Mesenchymal stem cell (in vitro differentiated cells and primary cell): Measurements from ENCODE around the gene COL24A1.

Experiments
- DNase-seq: peaks from one replicate; pipeline ENCODE4 v3.0.0-alpha.2; 2013
- H2AFZ ChIP-seq: one replicate; pipeline ENCODE4 v1.6.1; 2013; ENCODE audit warnings: low read depth, mild to moderate bottlenecking, control low read depth, inconsistent platforms, low read length, moderate library complexity
- H2AK5ac ChIP-seq: 2 replicates; pipeline ENCODE4 v1.6.1; 2013; ENCODE audit warnings: low read length, moderate library complexity, mild to moderate bottlenecking, inconsistent platforms; ENCODE audit not compliant: severe bottlenecking
- H2BK120ac ChIP-seq: one replicate; pipeline ENCODE4 v1.6.1; 2013; ENCODE audit warnings: low read depth, mild to moderate bottlenecking, inconsistent platforms, low read length, moderate library complexity
- H2BK12ac ChIP-seq, 2 experiments: one replicate each; pipeline ENCODE4 v1.6.1; 2013; ENCODE audit warnings: inconsistent platforms in 2 of 2, low read length in 2 of 2, mild to moderate bottlenecking in 2 of 2, moderate library complexity in 2 of 2, control low read depth in 1 of 2
- H2BK15ac ChIP-seq: one replicate; pipeline ENCODE4 v1.6.1; 2013; ENCODE audit warnings: mild to moderate bottlenecking, low read depth, inconsistent platforms; ENCODE audit not compliant: poor library complexity, severe bottlenecking
- H2BK5ac ChIP-seq: 2 replicates; pipeline ENCODE4 v1.6.1; 2013; ENCODE audit warnings: low read depth, mild to moderate bottlenecking, low read length, control low read depth, inconsistent platforms; ENCODE audit not compliant: poor library complexity, severe bottlenecking
- H3K14ac ChIP-seq, 2 experiments: one replicate each; pipeline ENCODE4 v1.6.1; 2013; ENCODE audit warnings: inconsistent platforms in 2 of 2, low read length in 2 of 2, control low read depth in 1 of 2, mild to moderate bottlenecking in 1 of 2, moderate library complexity in 1 of 2
- H3K18ac ChIP-seq, 2 experiments: one replicate each; pipeline ENCODE4 v1.6.1; 2013; ENCODE audit warnings: inconsistent platforms in 2 of 2, low read length in 2 of 2, control low read depth in 1 of 2, low read depth in 1 of 2, mild to moderate bottlenecking in 1 of 2
- H3K23ac ChIP-seq, 2 experiments: one replicate each; pipeline ENCODE4 v1.6.1; 2013; ENCODE audit warnings: inconsistent platforms in 2 of 2, low read length in 2 of 2, mild to moderate bottlenecking in 2 of 2, moderate library complexity in 2 of 2, control low read depth in 1 of 2
- H3K27ac ChIP-seq: 2 replicates; pipeline ENCODE4 v1.5.1; 2013; ENCODE audit warnings: mild to moderate bottlenecking, moderate library complexity, low read length, control low read depth, inconsistent platforms; ENCODE audit not compliant: poor library complexity, severe bottlenecking
- H3K27me3 ChIP-seq, 2 experiments: 2 replicates each; pipeline versions ENCODE4 v1.6.1 to v1.7.0; 2013; ENCODE audit warnings: low read length in 2 of 2, mild to moderate bottlenecking in 2 of 2, moderate library complexity in 2 of 2, control low read depth in 1 of 2, inconsistent platforms in 1 of 2; ENCODE audit not compliant: control insufficient read depth in 1 of 2, insufficient read depth in 1 of 2
- H3K36me3 ChIP-seq, 2 experiments: 2 replicates each; pipeline versions ENCODE4 v1.6.1 to v1.7.0; 2013; ENCODE audit warnings: low read length in 2 of 2, control low read depth in 1 of 2, inconsistent platforms in 1 of 2, low read depth in 1 of 2, mild to moderate bottlenecking in 1 of 2; ENCODE audit not compliant: insufficient read depth in 2 of 2, control insufficient read depth in 1 of 2
- H3K4ac ChIP-seq, 2 experiments: one replicate each; pipeline ENCODE4 v1.6.1; 2013; ENCODE audit warnings: inconsistent platforms in 2 of 2, low read length in 2 of 2, mild to moderate bottlenecking in 2 of 2, moderate library complexity in 2 of 2, control low read depth in 1 of 2, low read depth in 1 of 2
- H3K4me1 ChIP-seq: 2 replicates; pipeline ENCODE4 v1.6.1; 2013; ENCODE audit warnings: low read depth, low read length, control low read depth; ENCODE audit not compliant: control insufficient read depth, insufficient read depth
- H3K4me2 ChIP-seq: 2 replicates; pipeline ENCODE4 v1.6.1; 2013; ENCODE audit warnings: low read length, mild to moderate bottlenecking, inconsistent platforms; ENCODE audit not compliant: poor library complexity, severe bottlenecking
- H3K4me3 ChIP-seq, 2 experiments: 2 replicates each; pipeline versions ENCODE4 v1.5.1 to v1.7.0; 2013; ENCODE audit warnings: low read length in 2 of 2, mild to moderate bottlenecking in 2 of 2, control low read depth in 1 of 2, low read depth in 1 of 2; ENCODE audit not compliant: insufficient read depth in 1 of 2
- H3K79me1 ChIP-seq: replicated peaks from 2 replicates; pipeline ENCODE4 v1.6.1; 2013; ENCODE audit warnings: mild to moderate bottlenecking, control low read depth, low read length, inconsistent platforms; ENCODE audit not compliant: poor library complexity, severe bottlenecking
- H3K9ac ChIP-seq: 2 replicates; pipeline ENCODE4 v1.7.0; 2013; ENCODE audit warnings: mild to moderate bottlenecking, low read length, moderate library complexity
- H3K9me3 ChIP-seq: 2 replicates; pipeline ENCODE4 v1.7.0; 2013; ENCODE audit warnings: mild to moderate bottlenecking, low read length; ENCODE audit not compliant: control insufficient read depth
- H4K8ac ChIP-seq: one replicate; pipeline ENCODE4 v1.6.1; 2013; ENCODE audit warnings: inconsistent platforms, mild to moderate bottlenecking, low read length, moderate library complexity
- H4K91ac ChIP-seq: one replicate; pipeline ENCODE4 v1.6.1; 2013; ENCODE audit warnings: mild to moderate bottlenecking, low read length, inconsistent platforms
- WGBS: methylation state at CpG from one replicate; pipeline ENCODE4 v1.1.7; 2013; ENCODE audit warnings: mixed read lengths; 5-methylcytosine and 5-hydroxymethylcytosine counted together

Gene COL24A1

DNA sequence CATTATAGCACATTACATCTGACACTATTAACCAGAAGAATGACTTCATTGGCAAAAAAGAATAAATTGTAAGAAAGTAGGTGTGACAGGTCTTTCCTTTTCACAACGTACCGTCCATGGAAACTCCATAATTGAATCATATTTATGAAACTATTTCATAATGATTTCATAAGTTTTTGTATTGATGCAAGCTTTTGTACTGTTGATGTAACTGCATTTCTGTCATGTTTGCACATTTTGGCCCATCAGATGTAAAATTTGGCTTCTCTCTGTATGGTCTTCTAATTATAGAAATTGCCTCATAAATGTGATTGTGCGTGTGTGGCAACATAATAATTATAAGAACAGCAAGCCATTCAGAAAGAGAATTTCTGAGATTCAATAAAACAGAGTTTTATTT lies 267.7 kb downstream of the COL24A1 start:
- no peak overlapping the region for H4K8ac ChIP-seq
- H3K14ac ChIP-seq: no peak overlapping the region
- no peak for DNase-seq
- no peak overlapping the region for H2AFZ ChIP-seq
- no peaks in the 10 kb centered on the region for H3K36me3 ChIP-seq
- H3K4me3 ChIP-seq: no peak overlapping the region
- no peak overlapping the region for H2BK5ac ChIP-seq
- H3K9ac ChIP-seq: no peak overlapping the region
- no peak overlapping the region for H2BK15ac ChIP-seq
- no peak overlapping the region for H3K23ac ChIP-seq
- H3K27ac ChIP-seq: no peak overlapping the region
- H3K4me2 ChIP-seq: no peak overlapping the region
- H2BK120ac ChIP-seq: no peak overlapping the region
- H3K4ac ChIP-seq: no peak overlapping the region
- no peak overlapping the region for H2BK12ac ChIP-seq
- H3K27me3 ChIP-seq: no peaks in the 10 kb centered on the region
- whole genome bisulfite sequencing: no CpG with 5 or more reads among the region's 3 CpGs
- H3K9me3 ChIP-seq: no peaks in the 10 kb centered on the region
- no peaks in the 10 kb centered on the region for H3K79me1 ChIP-seq
- H4K91ac ChIP-seq: no peak overlapping the region
- no peak overlapping the region for H3K18ac ChIP-seq
- no peaks in the 10 kb centered on the region for H3K4me1 ChIP-seq
- H2AK5ac ChIP-seq: no peak overlapping the region

DNA sequence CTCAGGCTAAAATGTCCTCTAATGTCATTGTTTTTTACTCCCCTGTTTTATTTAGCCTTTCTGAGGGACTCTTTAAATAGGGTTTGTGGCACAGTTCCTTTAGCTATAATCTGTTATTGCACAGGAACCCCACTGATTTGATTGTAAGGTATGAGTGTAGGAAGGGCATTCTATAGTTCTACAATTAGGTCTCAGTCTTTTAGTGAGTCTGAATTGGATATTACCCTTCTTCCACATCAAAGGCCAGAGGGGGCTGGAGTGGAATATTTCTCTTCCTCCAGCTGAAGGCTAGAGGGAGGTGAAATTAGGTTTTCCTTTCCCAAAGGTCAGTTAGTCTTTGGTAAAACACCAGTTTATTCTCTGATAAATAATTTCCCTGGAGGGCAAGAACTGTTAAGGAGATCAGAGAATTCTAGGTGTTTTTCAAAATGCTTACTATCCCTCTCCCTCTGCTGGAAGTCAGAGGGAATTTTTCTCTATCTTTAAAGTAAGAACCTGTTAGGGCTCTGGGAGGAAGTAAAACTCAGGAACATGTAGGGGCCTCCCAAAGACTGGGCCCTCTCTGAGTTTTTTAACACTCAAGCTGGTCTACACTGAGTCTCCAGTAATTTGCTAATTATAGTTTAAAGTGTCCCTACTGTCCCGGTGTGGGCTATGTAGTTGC lies 272.1 kb downstream of the COL24A1 start:
- Histone ChIP-seq H3K4ac (no peak overlapping the region), H2BK5ac (no peak overlapping the region), H3K27me3 (no peaks in the 10 kb centered on the region)

DNA sequence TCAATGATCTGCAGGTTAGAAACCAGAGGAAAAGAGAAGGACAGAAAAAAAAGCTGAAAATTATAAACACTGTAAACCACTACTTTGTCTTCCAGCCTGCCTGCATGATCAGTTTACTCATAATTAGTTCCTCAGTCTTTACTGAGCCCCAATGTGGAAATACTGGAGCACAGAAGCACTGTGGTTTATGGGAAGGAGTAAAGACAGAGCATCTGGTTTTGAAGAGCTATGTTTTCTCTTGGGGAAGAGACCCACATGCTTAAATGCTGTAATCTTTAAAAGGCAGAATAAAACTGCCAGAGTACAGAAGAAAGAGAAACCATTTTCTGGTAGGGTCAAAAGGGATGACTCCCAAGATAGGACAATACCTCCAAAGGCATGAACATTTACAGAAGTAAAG lies 289.4 kb downstream of the COL24A1 start:
- Histone ChIP-seq H2BK15ac (no peak overlapping the region), H3K9me3 (no peaks in the 10 kb centered on the region), H2BK12ac (no peak overlapping the region), H3K4me2 (no peak overlapping the region), H4K91ac (no peak overlapping the region), H3K14ac (no peak overlapping the region), H3K4ac (no peak overlapping the region), H3K4me3 (no peak overlapping the region), H4K8ac (no peak overlapping the region), H3K23ac (no peak overlapping the region), H3K27ac (no peak overlapping the region), H3K79me1 (no peaks in the 10 kb centered on the region), H3K27me3 (no peaks in the 10 kb centered on the region), H2AFZ (no peak overlapping the region), H3K4me1 (no peaks in the 10 kb centered on the region), H2AK5ac (no peak overlapping the region), H3K36me3 (no peaks in the 10 kb centered on the region), H2BK5ac (no peak overlapping the region), H3K9ac (no peak overlapping the region), H3K18ac (no peak overlapping the region), H2BK120ac (no peak overlapping the region)
- DNase-seq: peak; percentile 48

More for the DNA sequence above, 272.1 kb downstream of the COL24A1 start:
- no peak overlapping the region for H2AFZ ChIP-seq
- peak; percentile 36 for DNase-seq
- H2BK15ac ChIP-seq: no peak overlapping the region
- no peak overlapping the region for H3K18ac ChIP-seq
- H3K4me1 ChIP-seq: no peaks in the 10 kb centered on the region
- no peak overlapping the region for H4K91ac ChIP-seq
- 91% methylated on average over 1 of the region's 1 CpG for WGBS
- H2AK5ac ChIP-seq: no peak overlapping the region
- no peak overlapping the region for H2BK12ac ChIP-seq
- H3K27ac ChIP-seq: no peak overlapping the region
- no peak overlapping the region for H3K4me3 ChIP-seq
- H3K36me3 ChIP-seq: no peaks in the 10 kb centered on the region
- H4K8ac ChIP-seq: no peak overlapping the region
- no peak overlapping the region for H2BK120ac ChIP-seq
- H3K4me2 ChIP-seq: no peak overlapping the region
- H3K14ac ChIP-seq: no peak overlapping the region
- no peaks in the 10 kb centered on the region for H3K79me1 ChIP-seq
- no peak overlapping the region for H3K23ac ChIP-seq
- no peaks in the 10 kb centered on the region for H3K9me3 ChIP-seq
- H3K9ac ChIP-seq: no peak overlapping the region

DNA sequence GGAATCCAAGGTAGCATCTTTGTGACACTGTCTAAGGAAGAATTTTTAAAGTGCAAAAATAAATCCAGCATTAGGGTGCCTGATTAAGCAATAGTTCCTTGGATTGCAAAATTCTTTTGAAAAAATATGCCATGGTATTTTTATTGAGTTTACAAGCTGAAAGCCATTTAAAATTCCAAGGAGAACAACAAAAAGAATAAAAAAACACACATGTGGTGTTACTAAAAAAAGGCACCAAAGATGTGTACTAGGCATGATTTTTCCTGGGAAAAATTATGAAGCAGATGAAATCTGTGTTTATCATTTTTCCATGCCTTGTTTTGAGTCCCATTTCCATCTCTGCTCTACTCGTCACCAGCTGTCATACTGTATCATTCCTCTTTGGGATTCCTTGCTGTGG lies 291.4 kb downstream of the COL24A1 start:
- Histone ChIP-seq H3K27ac (no peak overlapping the region), H2BK12ac (no peak overlapping the region), H2BK15ac (no peak overlapping the region), H3K4me2 (no peak overlapping the region), H2AFZ (no peak overlapping the region), H3K79me1 (no peaks in the 10 kb centered on the region), H3K9ac (no peak overlapping the region), H3K36me3 (no peaks in the 10 kb centered on the region), H3K9me3 (no peaks in the 10 kb centered on the region), H3K4me1 (no peaks in the 10 kb centered on the region), H4K8ac (no peak overlapping the region), H3K4me3 (no peak overlapping the region), H2BK5ac (no peak overlapping the region), H3K27me3 (no peaks in the 10 kb centered on the region), H2AK5ac (no peak overlapping the region), H3K23ac (no peak overlapping the region), H4K91ac (no peak overlapping the region), H2BK120ac (no peak overlapping the region), H3K4ac (no peak overlapping the region), H3K14ac (no peak overlapping the region), H3K18ac (no peak overlapping the region)
- 60% methylated on average over 1 of the region's 1 CpG for WGBS
- DNase-seq: peak; percentile 14
